ENCODE results near the gene SLC2A2. TPM values are rescaled to one million over a fixed set of nuclear protein-coding genes. Genes with fewer than 3 reads are reported as not detected.

The SLC2A2 gene
- total RNA-seq, 1 donor from 2014 or later: not detected

GRCh38 chr3:171064461-171064860 is 37.9 kb upstream of the SLC2A2 start:
- H3K27me3 ChIP-seq (ENCODE audit: low read depth): no peaks in the 10 kb centered on the region
- no peak for DNase-seq
- H3K4me1 ChIP-seq: peaks cover 3% of the 10 kb centered on the region
- H3K4me3 ChIP-seq: no peak overlapping the region
- no peak overlapping the region for H3K27ac ChIP-seq (replicated peaks)
- TF ChIP-seq, protein P1, sequence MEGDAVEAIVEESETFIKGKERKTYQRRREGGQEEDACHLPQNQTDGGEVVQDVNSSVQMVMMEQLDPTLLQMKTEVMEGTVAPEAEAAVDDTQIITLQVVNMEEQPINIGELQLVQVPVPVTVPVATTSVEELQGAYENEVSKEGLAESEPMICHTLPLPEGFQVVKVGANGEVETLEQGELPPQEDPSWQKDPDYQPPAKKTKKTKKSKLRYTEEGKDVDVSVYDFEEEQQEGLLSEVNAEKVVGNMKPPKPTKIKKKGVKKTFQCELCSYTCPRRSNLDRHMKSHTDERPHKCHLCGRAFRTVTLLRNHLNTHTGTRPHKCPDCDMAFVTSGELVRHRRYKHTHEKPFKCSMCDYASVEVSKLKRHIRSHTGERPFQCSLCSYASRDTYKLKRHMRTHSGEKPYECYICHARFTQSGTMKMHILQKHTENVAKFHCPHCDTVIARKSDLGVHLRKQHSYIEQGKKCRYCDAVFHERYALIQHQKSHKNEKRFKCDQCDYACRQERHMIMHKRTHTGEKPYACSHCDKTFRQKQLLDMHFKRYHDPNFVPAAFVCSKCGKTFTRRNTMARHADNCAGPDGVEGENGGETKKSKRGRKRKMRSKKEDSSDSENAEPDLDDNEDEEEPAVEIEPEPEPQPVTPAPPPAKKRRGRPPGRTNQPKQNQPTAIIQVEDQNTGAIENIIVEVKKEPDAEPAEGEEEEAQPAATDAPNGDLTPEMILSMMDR (IDR thresholded peaks at IDR 0.05; ENCODE audit: borderline replicate concordance): no peak
- intact Hi-C loops (cut with micrococcal nuclease): no loop called here
- H3K9me3 ChIP-seq (replicated peaks): no peaks in the 10 kb centered on the region
- peaks cover 7% of the 10 kb centered on the region for H3K36me3 ChIP-seq

- intact Hi-C loops (cut with micrococcal nuclease): no loop called here
- Histone ChIP-seq H3K27ac (replicated peaks) (no peak overlapping the region), H3K36me3 (peaks cover 7% of the 10 kb centered on the region), H3K9me3 (replicated peaks) (no peaks in the 10 kb centered on the region), H3K27me3 (ENCODE audit: low read depth) (no peaks in the 10 kb centered on the region), H3K4me3 (no peak overlapping the region), H3K4me1 (no peaks in the 10 kb centered on the region)
- no peak for DNase-seq
- TF ChIP-seq, protein P1 (IDR thresholded peaks at IDR 0.05; ENCODE audit: borderline replicate concordance): no peak
Observed at GRCh38 chr3:171061749-171062148, 35.2 kb upstream of the SLC2A2 start.

GRCh38 chr3:171059978-171060377 is 33.5 kb upstream of the SLC2A2 start:
- Histone ChIP-seq H3K36me3 (no peaks in the 10 kb centered on the region), H3K9me3 (replicated peaks) (no peaks in the 10 kb centered on the region), H3K4me1 (no peaks in the 10 kb centered on the region), H3K27me3 (ENCODE audit: low read depth) (no peaks in the 10 kb centered on the region), H3K27ac (replicated peaks) (no peak overlapping the region), H3K4me3 (no peak overlapping the region)
- intact Hi-C loops (cut with micrococcal nuclease): loop anchor here (10.0 kb wide), 1 partner anchor 505 kb away; no protein-coding TSS in a partner anchor
- no peak for DNase-seq
- TF ChIP-seq, protein P1 (IDR thresholded peaks at IDR 0.05; ENCODE audit: borderline replicate concordance): no peak

GRCh38 chr3:171058873-171059603 is 32.5 kb upstream of the SLC2A2 start:
- no peaks in the 10 kb centered on the region for H3K9me3 ChIP-seq (replicated peaks)
- no peaks in the 10 kb centered on the region for H3K36me3 ChIP-seq
- intact Hi-C loops (cut with micrococcal nuclease): loop anchor here (10.0 kb wide), 1 partner anchor 506 kb away; no protein-coding TSS in a partner anchor
- TF ChIP-seq, protein P1 (IDR thresholded peaks at IDR 0.05; ENCODE audit: borderline replicate concordance): no peak
- no peak for DNase-seq
- no peaks in the 10 kb centered on the region for H3K27me3 ChIP-seq (ENCODE audit: low read depth)
- no peak overlapping the region for H3K4me3 ChIP-seq
- H3K4me1 ChIP-seq: no peaks in the 10 kb centered on the region
- H3K27ac ChIP-seq (replicated peaks): no peak overlapping the region

- intact Hi-C loops (cut with micrococcal nuclease): loop anchor here (10.0 kb wide), 1 partner anchor 507 kb away; no protein-coding TSS in a partner anchor
- TF ChIP-seq, protein P1 (IDR thresholded peaks at IDR 0.05; ENCODE audit: borderline replicate concordance): no peak
Observed at GRCh38 chr3:171058058-171058457, 31.5 kb upstream of the SLC2A2 start.

More at GRCh38 chr3:171058058-171058457, 31.5 kb upstream of the SLC2A2 start:
- no peaks in the 10 kb centered on the region for H3K36me3 ChIP-seq
- no peaks in the 10 kb centered on the region for H3K27me3 ChIP-seq (ENCODE audit: low read depth)
- no peak for DNase-seq
- no peak overlapping the region for H3K4me3 ChIP-seq
- no peak overlapping the region for H3K27ac ChIP-seq (replicated peaks)
- H3K4me1 ChIP-seq: no peaks in the 10 kb centered on the region
- no peaks in the 10 kb centered on the region for H3K9me3 ChIP-seq (replicated peaks)
